Gastrocnemius medialis (tissue), 4 donors: ENCODE measurements around the gene VSIG2. TPM values are rescaled to one million over a fixed set of nuclear protein-coding genes. Genes with fewer than 3 reads are reported as not detected.

Experiments used
- ATAC-seq, 2 donors: fragments of 150-250 bp; one replicate each; pipeline ENCODE4 v1.9.1; 2016
- DNase-seq, 2 donors: peaks; one replicate each; pipeline ENCODE4 v3.0.0-alpha.2; 2019
- H3K27ac ChIP-seq, 4 donors: fragments of 200-600 bp; sonication (generic); 1 replicate in 1 of 4; 2 replicates in 3 of 4; pipeline ENCODE4 v1.5.1; 2016 to 2018; ENCODE audit warnings: mild to moderate bottlenecking in 2 of 4, moderate library complexity in 1 of 4
- H3K27me3 ChIP-seq, 3 donors: fragments of 200-600 bp; sonication (generic) in 2 of 3; 1 replicate in 1 of 3; 2 replicates in 2 of 3; pipeline versions ENCODE4 v1.5.1 to v1.6.0; 2016 to 2019; ENCODE audit warnings: mild to moderate bottlenecking in 1 of 3, moderate library complexity in 1 of 3
- H3K36me3 ChIP-seq, 2 donors: fragments of 200-600 bp; sonication (generic) in 1 of 2; one replicate each; pipeline ENCODE4 v1.5.1; 2017 to 2018
- H3K4me1 ChIP-seq, 2 donors: fragments of 200-600 bp; sonication (generic) in 1 of 2; one replicate each; pipeline ENCODE4 v1.5.1; 2016 to 2017; ENCODE audit warnings: mild to moderate bottlenecking in 2 of 2
- H3K4me3 ChIP-seq, 4 donors: fragments of 200-600 bp; sonication (generic) in 3 of 4; 1 replicate in 1 of 4; 2 replicates in 3 of 4; pipeline ENCODE4 v1.5.1; 2016 to 2019; ENCODE audit warnings: mild to moderate bottlenecking in 2 of 4
- H3K9me3 ChIP-seq, 3 donors: fragments of 200-600 bp; sonication (generic) in 2 of 3; 1 replicate in 1 of 3; 2 replicates in 2 of 3; pipeline ENCODE4 v1.5.1; 2016 to 2019
- CTCF ChIP-seq, 5 experiments: fragments of 450-650 bp in 3 of 5; fragments of 200-600 bp in 2 of 5; sonication (generic) in 2 of 5; IDR thresholded peaks in 4 of 5; conservative IDR thresholded peaks in 1 of 5; 1 replicate in 4 of 5; 2 replicates in 1 of 5; pipeline ENCODE4 v1.5.1; 2016 to 2019; ENCODE audit warnings: antibody characterized with exemption in 5 of 5, mild to moderate bottlenecking in 3 of 5, moderate library complexity in 3 of 5
- POLR2A ChIP-seq, 2 donors: fragments of 450-650 bp; IDR thresholded peaks; one replicate each; pipeline ENCODE4 v1.6.1; 2017; ENCODE audit warnings: antibody characterized with exemption in 2 of 2, mild to moderate bottlenecking in 2 of 2, moderate library complexity in 2 of 2
- in situ Hi-C, 4 donors: fragments of 200-750 bp; cut with MboI; loops; one replicate each; pipeline versions ENCODE4 v1.15.0 to v1.8.0; 2017; ENCODE audit warnings: low sequenced_read_pairs in 4 of 4
- intact Hi-C: fragments of 100-400 bp; cut with DNase I; formaldehyde crosslinking; loops from one replicate; pipeline ENCODE4 v1.15.1; 2023; ENCODE audit warnings: low total_unique reads
- total RNA-seq, 4 donors: library from RNA; depleted of rRNA; stranded (reverse); fragments of >200 nt; gene quantifications; one replicate each; pipeline versions ENCODE4 v1.1.0 to v1.2.3, GENCODE V29; 2016

The VSIG2 gene
- total RNA-seq, 4 donors from 2014 or later = 0.29 to 0.46 TPM; not detected in 2

- no peak overlapping the region for H3K27ac ChIP-seq
- no peak for TF ChIP-seq POLR2A (IDR thresholded peaks at IDR 0.05)
- TF ChIP-seq CTCF (IDR thresholded peaks at IDR 0.05 in 4 of 5, conservative IDR thresholded peaks at IDR 0.05 in 1 of 5) = no peak
- H3K9me3 ChIP-seq = no peaks in the 10 kb centered on the region
- no peak for DNase-seq
- ATAC-seq = no peak
- H3K4me1 ChIP-seq = no peaks in the 10 kb centered on the region
- no peak overlapping the region for H3K4me3 ChIP-seq
- no peaks in the 10 kb centered on the region for H3K27me3 ChIP-seq
- in situ Hi-C loops (loop anchor here in 3 of 4 donors (10.0 kb wide), 2 partner anchors 66 to 104 kb away; no protein-coding TSS in a partner anchor), intact Hi-C loops (no loop called here)
- peaks cover 0 to 47% of the 10 kb centered on the region in 2 donors for H3K36me3 ChIP-seq
These were observed 16.9 kb upstream of the VSIG2 start for GRCh38 chr11:124768914-124769313.

GRCh38 chr11:124766156-124766555, 14.1 kb upstream of the VSIG2 start:
- peaks cover 4 to 8% of the 10 kb centered on the region in 2 donors for H3K4me1 ChIP-seq
- no peaks in the 10 kb centered on the region for H3K9me3 ChIP-seq
- ATAC-seq (no peak), DNase-seq (no peak)
- intact Hi-C loops (no loop called here), in situ Hi-C loops (loop anchor here in 3 of 4 donors (10.0 kb wide), 2 partner anchors 69 to 101 kb away; no protein-coding TSS in a partner anchor)
- peaks cover 0 to 34% of the 10 kb centered on the region in 2 donors for H3K36me3 ChIP-seq
- no peak overlapping the region for H3K27ac ChIP-seq
- peaks cover 8 to 13% (median 12%) of the 10 kb centered on the region in 3 donors for H3K27me3 ChIP-seq
- TF ChIP-seq CTCF (IDR thresholded peaks at IDR 0.05 in 4 of 5, conservative IDR thresholded peaks at IDR 0.05 in 1 of 5) (no peak), POLR2A (IDR thresholded peaks at IDR 0.05) (no peak)
- no peak overlapping the region for H3K4me3 ChIP-seq

- peak overlapping the region in 3 of 4 donors; percentile 76 to 87 (median 87) for H3K27ac ChIP-seq
- H3K9me3 ChIP-seq = no peaks in the 10 kb centered on the region
- peak; percentile 39 to 52 for ATAC-seq
- DNase-seq = peak in 1 of 2 donors; percentile 58
- in situ Hi-C loops (loop anchor here (5.0 to 10.0 kb wide), 4 partner anchors 71 to 99 kb away; partner anchors contain the start of genes SIAE (in 1 of the 4) and SPA17 (in 1 of the 4)), intact Hi-C loops (loop anchor here (1.0 to 5.0 kb wide), 4 partner anchors 17 to 94 kb away; partner anchors contain the start of gene MSANTD2)
- peaks cover 0 to 21% of the 10 kb centered on the region in 2 donors for H3K36me3 ChIP-seq
- H3K4me1 ChIP-seq = peaks cover 9 to 24% of the 10 kb centered on the region in 2 donors
- H3K4me3 ChIP-seq = peak overlapping the region; percentile 52 to 67 (median 60)
- H3K27me3 ChIP-seq = peaks cover 32 to 40% (median 35%) of the 10 kb centered on the region in 3 donors
- TF ChIP-seq POLR2A (IDR thresholded peaks at IDR 0.05) (no peak), CTCF (IDR thresholded peaks at IDR 0.05 in 4 of 5, conservative IDR thresholded peaks at IDR 0.05 in 1 of 5) (peak; percentile 67 to 82 (median 71))
These were observed 11.3 kb upstream of the VSIG2 start for GRCh38 chr11:124763156-124763947.

- intact Hi-C loops (loop anchor here (1.0 to 5.0 kb wide), 4 partner anchors 16 to 93 kb away; partner anchors contain the start of gene MSANTD2), in situ Hi-C loops (loop anchor here (5.0 to 10.0 kb wide), 4 partner anchors 72 to 98 kb away; partner anchors contain the start of genes SIAE (in 1 of the 4) and SPA17 (in 1 of the 4))
- H3K4me3 ChIP-seq = peak overlapping the region; percentile 52 to 67 (median 60)
- DNase-seq (no peak), ATAC-seq (peak in 1 of 2 donors; percentile 17)
- no peaks in the 10 kb centered on the region for H3K9me3 ChIP-seq
- H3K36me3 ChIP-seq = peaks cover 0 to 18% of the 10 kb centered on the region in 2 donors
- no peak for TF ChIP-seq CTCF (IDR thresholded peaks at IDR 0.05 in 4 of 5, conservative IDR thresholded peaks at IDR 0.05 in 1 of 5)
- TF ChIP-seq POLR2A (IDR thresholded peaks at IDR 0.05) = no peak
- H3K4me1 ChIP-seq = peaks cover 14 to 28% of the 10 kb centered on the region in 2 donors
- peak overlapping the region in 3 of 4 donors; percentile 76 to 87 (median 87) for H3K27ac ChIP-seq
- H3K27me3 ChIP-seq = peaks cover 39 to 46% (median 42%) of the 10 kb centered on the region in 3 donors
These were observed 10.6 kb upstream of the VSIG2 start for GRCh38 chr11:124762624-124763155.
